OCI-LY1 (cell line): ENCODE results near the gene NEK6.

ENCODE experiments used
- H2AFZ ChIP-seq: fragments of 200-600 bp; sonication (generic), shearing (Covaris generic); 2 replicates; pipeline ENCODE4 v1.6.0; 2014; ENCODE audit warnings: antibody characterized with exemption, mild to moderate bottlenecking, low read length
- H3F3A ChIP-seq: fragments of 200-600 bp; sonication (generic), shearing (Covaris generic); 2 replicates; pipeline ENCODE4 v1.6.0; 2014; ENCODE audit warnings: mild to moderate bottlenecking, antibody characterized with exemption, low read length, moderate library complexity; ENCODE audit not compliant: insufficient read depth
- H3K27ac ChIP-seq: fragments of 200-600 bp; sonication (generic); 2 replicates; pipeline ENCODE4 v1.5.1; 2014; ENCODE audit warnings: low read length, mixed run types, mild to moderate bottlenecking, low read depth; ENCODE audit not compliant: poor library complexity, severe bottlenecking
- H3K27me3 ChIP-seq: fragments of 200-600 bp; sonication (generic); 2 replicates; pipeline ENCODE4 v1.6.0; 2014; ENCODE audit warnings: antibody characterized with exemption, mild to moderate bottlenecking, low read length, moderate library complexity; ENCODE audit not compliant: insufficient read depth
- H3K36me3 ChIP-seq: fragments of 200-600 bp; sonication (generic); 2 replicates; pipeline ENCODE4 v1.6.1; 2014; ENCODE audit warnings: mild to moderate bottlenecking, antibody characterized with exemption, low read length, moderate library complexity, mixed read lengths; ENCODE audit not compliant: insufficient read depth
- H3K4me1 ChIP-seq: fragments of 200-600 bp; sonication (generic); 2 replicates; pipeline ENCODE4 v1.5.1; 2014; ENCODE audit warnings: mild to moderate bottlenecking, low read length, moderate library complexity; ENCODE audit not compliant: insufficient read depth, severe bottlenecking
- H3K4me2 ChIP-seq: fragments of 200-600 bp; sonication (generic), shearing (Covaris generic); 2 replicates; pipeline ENCODE4 v1.6.1; 2014; ENCODE audit warnings: low read length
- H3K4me3 ChIP-seq: fragments of 200-600 bp; sonication (generic); 2 replicates; pipeline ENCODE4 v1.5.1; 2014; ENCODE audit warnings: low read length, low read depth, mild to moderate bottlenecking, mixed read lengths; ENCODE audit not compliant: poor library complexity, severe bottlenecking
- H3K79me2 ChIP-seq: fragments of 200-600 bp; shearing (Covaris generic); 2 replicates; pipeline ENCODE4 v1.6.1; 2016; ENCODE audit warnings: mixed run types, low read length, mixed read lengths; ENCODE audit not compliant: insufficient read depth
- H3K9ac ChIP-seq: fragments of 200-600 bp; sonication (generic), shearing (Covaris generic); 2 replicates; pipeline ENCODE4 v1.6.1; 2014; ENCODE audit warnings: mild to moderate bottlenecking, low read length, mixed read lengths
- H3K9me2 ChIP-seq: fragments of 200-600 bp; sonication (generic), shearing (Covaris generic); 2 replicates; pipeline ENCODE4 v1.6.1; 2014; ENCODE audit warnings: low read depth, mild to moderate bottlenecking, low read length, mixed read lengths
- H3K9me3 ChIP-seq: fragments of 200-600 bp; shearing (Covaris generic); 2 replicates; pipeline ENCODE4 v1.6.1; 2014; ENCODE audit warnings: low read length, mixed read lengths
- H4K20me1 ChIP-seq: fragments of 200-600 bp; sonication (generic), shearing (Covaris generic); 2 replicates; pipeline ENCODE4 v1.6.0; 2016; ENCODE audit warnings: mild to moderate bottlenecking, low read length; ENCODE audit not compliant: insufficient read depth
- CTCF ChIP-seq: fragments of 200-600 bp; sonication (generic), shearing (Covaris generic); IDR thresholded peaks from 2 replicates; pipeline ENCODE4 v1.5.1; 2017; ENCODE audit warnings: mild to moderate bottlenecking, antibody characterized with exemption, low read length, moderate library complexity, mixed read lengths
- EZH2 ChIP-seq: fragments of 200-600 bp; sonication (generic), shearing (Covaris generic); IDR thresholded peaks from 2 replicates; pipeline ENCODE4 v1.8.0; 2017; ENCODE audit warnings: borderline replicate concordance, mixed run types, mild to moderate bottlenecking, antibody characterized with exemption, low read length, moderate library complexity, mixed read lengths

NEK6 gene

DNA sequence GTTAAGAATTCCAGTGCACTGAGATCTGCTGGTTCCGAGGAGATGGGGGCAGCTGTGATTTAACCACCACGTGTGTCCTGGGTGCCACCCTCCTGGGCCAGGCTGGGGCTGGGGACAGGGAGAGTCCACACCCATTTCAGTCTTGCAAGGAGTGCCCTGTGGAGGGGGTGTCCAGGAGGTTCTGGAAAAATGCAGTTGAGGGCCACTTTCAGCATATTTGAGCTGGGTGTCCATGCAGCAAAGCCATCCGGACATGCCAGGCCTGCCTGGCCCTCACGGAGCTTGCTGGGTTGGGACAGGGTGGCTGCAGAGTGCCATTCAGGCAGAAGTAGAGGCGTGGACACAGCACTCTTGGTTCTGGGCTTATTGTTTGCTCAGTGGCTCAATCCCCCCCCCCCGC lies 68.1 kb downstream of the NEK6 start:
- H3K27me3 ChIP-seq = peaks cover 3% of the 10 kb centered on the region
- no peaks in the 10 kb centered on the region for H3K36me3 ChIP-seq
- no peak overlapping the region for H2AFZ ChIP-seq
- no peak overlapping the region for H3K27ac ChIP-seq
- TF ChIP-seq CTCF (no peak), EZH2 (no peak)
- H4K20me1 ChIP-seq = no peaks in the 10 kb centered on the region
- no peaks in the 10 kb centered on the region for H3K9me2 ChIP-seq
- no peaks in the 10 kb centered on the region for H3K4me1 ChIP-seq
- no peak overlapping the region for H3K9ac ChIP-seq
- no peak overlapping the region for H3K4me3 ChIP-seq
- no peaks in the 10 kb centered on the region for H3F3A ChIP-seq
- H3K79me2 ChIP-seq = no peaks in the 10 kb centered on the region
- no peak overlapping the region for H3K4me2 ChIP-seq
- H3K9me3 ChIP-seq = no peaks in the 10 kb centered on the region

GRCh38 chr9:124326378-124326777 lies 68.6 kb downstream of the NEK6 start:
- no peaks in the 10 kb centered on the region for H3K9me2 ChIP-seq
- no peaks in the 10 kb centered on the region for H4K20me1 ChIP-seq
- no peak overlapping the region for H3K4me3 ChIP-seq
- no peak overlapping the region for H2AFZ ChIP-seq
- H3K4me2 ChIP-seq = no peak overlapping the region
- H3K9ac ChIP-seq = no peak overlapping the region
- peaks cover 3% of the 10 kb centered on the region for H3K27me3 ChIP-seq
- H3K4me1 ChIP-seq = no peaks in the 10 kb centered on the region
- H3K79me2 ChIP-seq = no peaks in the 10 kb centered on the region
- H3K9me3 ChIP-seq = no peaks in the 10 kb centered on the region
- TF ChIP-seq EZH2 (no peak), CTCF (no peak)
- no peak overlapping the region for H3K27ac ChIP-seq
- no peaks in the 10 kb centered on the region for H3K36me3 ChIP-seq
- no peaks in the 10 kb centered on the region for H3F3A ChIP-seq

DNA sequence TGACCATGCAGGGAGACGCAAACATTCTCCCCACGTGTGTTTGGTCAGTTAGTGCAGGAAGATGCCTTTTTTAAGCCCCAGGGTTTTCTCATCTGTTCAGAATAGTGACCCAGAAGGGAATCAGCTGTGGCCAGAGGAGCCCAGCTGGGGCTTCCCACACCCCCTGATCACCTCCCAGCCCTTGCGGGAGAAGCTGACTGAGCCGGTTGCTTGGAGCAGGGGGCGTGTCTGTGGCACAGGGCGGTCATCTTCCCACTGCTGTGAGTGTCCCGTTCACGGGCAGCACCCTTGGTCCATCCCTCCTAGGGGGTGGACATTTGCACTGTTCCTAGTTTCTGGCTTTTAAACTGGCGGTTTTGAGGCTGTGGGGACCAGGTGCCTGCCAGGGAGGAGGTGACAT lies 69.7 kb downstream of the NEK6 start:
- Histone ChIP-seq H3K27me3 (peaks cover 7% of the 10 kb centered on the region), H3K9ac (no peak overlapping the region), H3K36me3 (no peaks in the 10 kb centered on the region), H3K4me1 (no peaks in the 10 kb centered on the region), H4K20me1 (no peaks in the 10 kb centered on the region), H3K79me2 (no peaks in the 10 kb centered on the region), H2AFZ (no peak overlapping the region), H3K27ac (no peak overlapping the region), H3F3A (no peaks in the 10 kb centered on the region), H3K4me3 (no peak overlapping the region), H3K9me3 (no peaks in the 10 kb centered on the region), H3K4me2 (no peak overlapping the region), H3K9me2 (no peaks in the 10 kb centered on the region)
- TF ChIP-seq EZH2 = no peak
- TF ChIP-seq CTCF = no peak
